SIG-M5 (cell line): ENCODE data around the gene MYO19.

Experiments used
- DNase-seq: peaks from one replicate; lab custom pipeline; 2025; lab: John Stamatoyannopoulos, UW

Gene MYO19

GRCh38 chr17:36534840-36535668 lies at the start of gene MYO19, which contains the start of gene PIGW:
MYO19 (minus strand) TSS chr17:36534868; CDS start chr17:36532538, 2,330 bp downstream.
PIGW (plus strand) TSS chr17:36534987; CDS start chr17:36537102, 2,115 bp downstream.
- peak; percentile 60 for DNase-seq

- DNase-seq, result no peak
Observed at GRCh38 chr17:36583787-36584186, 49.1 kb upstream of the MYO19 start.

- no peak for DNase-seq
Observed at GRCh38 chr17:36578671-36579070, 44.0 kb upstream of the MYO19 start.

GRCh38 chr17:36576793-36577192 lies 42.1 kb upstream of the MYO19 start:
- no peak for DNase-seq

- DNase-seq, result no peak
Observed at GRCh38 chr17:36575028-36575427, 40.4 kb upstream of the MYO19 start.

GRCh38 chr17:36566081-36566480 lies 31.4 kb upstream of the MYO19 start:
- DNase-seq, result no peak

GRCh38 chr17:36553459-36553858 lies 18.8 kb upstream of the MYO19 start:
- DNase-seq, result no peak

- no peak for DNase-seq
Observed at GRCh38 chr17:36550491-36551417, 16.1 kb upstream of the MYO19 start.

- DNase-seq, result no peak
Observed at GRCh38 chr17:36547776-36548175, 13.1 kb upstream of the MYO19 start.

GRCh38 chr17:36546418-36547093 lies 11.9 kb upstream of the MYO19 start:
- DNase-seq, result no peak

- peak; percentile 76 for DNase-seq
Observed at GRCh38 chr17:36545465-36546417, 11.1 kb upstream of the MYO19 start.

- DNase-seq, result no peak
Observed at GRCh38 chr17:36545077-36545464, 10.4 kb upstream of the MYO19 start.

- DNase-seq, result peak; percentile 27
Observed at GRCh38 chr17:36544307-36545076, 9.8 kb upstream of the MYO19 start, which contains the start of gene GGNBP2. GGNBP2 (plus strand) TSS chr17:36544919; CDS start chr17:36545725, 806 bp downstream.

GRCh38 chr17:36544044-36544306 lies 9.3 kb upstream of the MYO19 start:
- DNase-seq, result no peak

- DNase-seq, result no peak
Observed at GRCh38 chr17:36542755-36543154, 8.1 kb upstream of the MYO19 start.

- no peak for DNase-seq
Observed at GRCh38 chr17:36540696-36541095, 6.0 kb upstream of the MYO19 start.

- no peak for DNase-seq
Observed at GRCh38 chr17:36535669-36536081, 1.0 kb upstream of the MYO19 start.

GRCh38 chr17:36533935-36534839 lies 481 bp downstream of the MYO19 start:
- no peak for DNase-seq

- no peak for DNase-seq
Observed at GRCh38 chr17:36532435-36532975, 2.2 kb downstream of the MYO19 start.
